HK-2 (cell line): ENCODE measurements around the gene SLC25A34.
"Not testable (repeated sequence)": the region's sequence is repeated elsewhere in the genome, so short reads cannot be mapped to it uniquely, and the experiment has no call there.

Source experiments
- DNase-seq: peaks from one replicate; pipeline ENCODE4 v3.0.0-alpha.2; 2018; ENCODE audit not compliant: unreplicated experiment

Gene SLC25A34

GRCh38 chr1:15736038-15736891 lies at the start of gene SLC25A34:
Gene SLC25A34, plus strand, starts transcription at chr1:15736258. Its CDS starts 228 bp downstream, at chr1:15736486.
- no peak for DNase-seq

- no peak for DNase-seq
Observed at GRCh38 chr1:15687446-15687845, 48.6 kb upstream of the SLC25A34 start.

DNA sequence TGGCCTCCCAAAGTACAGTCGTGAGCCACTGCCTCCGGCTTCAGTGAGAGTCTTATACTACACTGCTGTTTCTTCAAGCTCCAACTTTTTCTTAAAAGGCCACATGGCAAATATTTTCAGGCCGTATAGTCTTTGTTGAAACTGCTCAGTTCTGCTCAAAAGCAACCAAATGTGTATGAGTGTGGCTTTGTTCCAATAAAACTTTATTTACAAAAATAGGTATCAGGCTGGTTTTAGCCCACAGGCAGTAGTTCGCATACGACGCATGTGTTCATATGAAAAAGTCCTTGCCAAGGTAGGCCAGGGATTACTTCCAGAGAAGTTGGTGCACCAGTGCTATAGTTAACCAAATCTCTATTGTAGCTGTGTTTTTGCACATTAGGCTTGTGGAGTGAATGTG lies 45.7 kb upstream of the SLC25A34 start:
- no peak for DNase-seq

DNA sequence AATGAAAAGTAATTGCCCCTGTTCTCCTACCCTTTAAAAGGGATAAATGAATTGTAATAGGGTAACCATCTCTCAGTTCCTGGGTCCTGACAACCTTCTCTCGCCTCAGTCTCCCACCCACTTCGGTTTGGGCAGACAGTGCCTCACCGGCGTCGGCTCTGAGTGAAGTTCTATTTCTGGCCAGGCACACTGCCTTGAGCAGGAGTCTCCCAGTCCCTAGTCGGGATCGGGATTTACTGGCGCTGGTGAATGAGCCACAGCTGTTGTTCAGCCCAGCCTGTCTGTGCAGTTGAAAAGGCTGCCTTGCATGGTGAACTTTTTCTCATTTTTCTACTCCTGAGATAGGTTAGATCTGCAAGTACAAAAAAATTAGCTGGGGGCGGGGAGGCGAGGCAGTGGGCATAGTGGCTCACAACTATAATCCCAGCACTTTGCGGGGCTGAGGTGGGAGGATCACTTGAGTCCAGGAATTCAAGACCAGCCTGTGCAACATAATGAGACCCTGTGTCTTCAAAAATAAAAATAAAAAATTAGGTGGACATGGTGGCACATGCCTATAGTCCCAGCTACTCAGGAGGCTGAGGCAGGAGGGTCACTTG lies 44.5 kb upstream of the SLC25A34 start:
- no peak for DNase-seq

- no peak for DNase-seq
Observed at GRCh38 chr1:15692121-15692682, 43.9 kb upstream of the SLC25A34 start.

GRCh38 chr1:15693371-15693770 lies 42.7 kb upstream of the SLC25A34 start:
- DNase-seq: no peak

GRCh38 chr1:15696956-15697521 lies 39.0 kb upstream of the SLC25A34 start:
- DNase-seq: no peak

GRCh38 chr1:15698201-15698600 lies 37.9 kb upstream of the SLC25A34 start:
- DNase-seq: no peak

- not testable (repeated sequence) for DNase-seq
Observed at GRCh38 chr1:15699321-15699720, 36.7 kb upstream of the SLC25A34 start.

- no peak for DNase-seq
Observed at GRCh38 chr1:15700508-15700907, 35.5 kb upstream of the SLC25A34 start.

DNA sequence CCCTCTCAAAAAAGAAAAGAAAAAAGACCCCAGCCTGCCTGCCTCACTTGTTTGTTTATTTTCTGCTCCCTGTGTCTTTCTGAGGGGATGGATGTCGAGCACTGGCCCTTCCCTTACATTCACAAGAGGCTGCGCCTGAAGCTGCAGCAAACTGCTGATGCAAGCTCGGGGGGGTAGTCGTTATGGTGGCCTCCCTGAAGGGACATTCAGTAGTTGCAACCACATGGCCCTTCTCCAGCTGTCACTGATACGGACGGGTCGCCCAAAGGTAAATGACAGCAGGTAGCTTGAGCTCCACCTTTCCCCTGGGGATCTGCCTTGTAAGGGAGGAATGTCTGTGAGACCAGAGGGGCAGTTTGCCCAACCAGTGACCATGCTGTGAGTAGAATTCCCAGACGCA lies 34.3 kb upstream of the SLC25A34 start:
- DNase-seq: no peak

DNA sequence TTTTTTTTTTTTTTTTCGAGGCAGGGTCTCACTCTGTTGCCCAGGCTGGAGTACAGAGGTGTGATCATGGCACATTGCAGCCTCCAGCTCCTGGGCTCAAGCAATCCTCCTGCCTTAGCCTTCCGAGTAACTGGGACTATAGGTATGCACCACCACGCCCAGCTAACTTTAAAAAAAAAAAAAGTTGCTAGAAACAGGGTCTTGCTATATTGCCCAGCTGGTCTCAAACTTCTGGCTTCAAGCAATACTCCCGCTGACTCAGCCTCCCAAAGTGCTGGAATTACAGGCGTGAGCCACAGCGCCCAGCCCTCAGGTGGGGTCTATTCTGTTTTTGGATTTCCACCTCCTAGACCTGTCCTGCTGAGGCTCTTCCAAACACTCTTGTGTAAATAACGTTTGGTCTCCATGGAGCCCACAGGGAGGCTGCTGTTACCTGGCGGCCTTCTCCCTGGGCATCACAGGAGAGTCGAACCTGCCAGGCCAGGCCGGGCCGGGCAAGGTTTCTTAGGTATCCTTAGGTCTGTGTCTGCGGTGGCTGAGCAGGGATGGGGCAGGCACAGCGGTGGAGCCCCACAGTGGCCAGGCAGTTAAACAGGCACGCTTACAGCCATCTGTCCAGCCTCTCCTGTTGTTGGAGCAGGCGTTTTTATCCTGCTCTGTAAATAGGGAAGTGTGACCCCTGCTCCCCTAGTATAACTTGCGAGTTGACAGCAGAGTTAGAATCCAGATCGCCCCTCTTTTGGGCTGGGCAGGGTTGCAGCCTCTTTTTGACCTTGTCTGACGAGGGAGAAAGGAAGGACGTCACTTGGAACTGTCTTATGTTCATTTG lies 33.1 kb upstream of the SLC25A34 start:
- DNase-seq: peak; percentile 70

- DNase-seq: peak; percentile 70
Observed at GRCh38 chr1:15703562-15703961, 32.5 kb upstream of the SLC25A34 start.

- DNase-seq: no peak
Observed at GRCh38 chr1:15704526-15705183, 31.4 kb upstream of the SLC25A34 start.

- no peak for DNase-seq
Observed at GRCh38 chr1:15705184-15705566, 30.9 kb upstream of the SLC25A34 start.

- no peak for DNase-seq
Observed at GRCh38 chr1:15706751-15707150, 29.3 kb upstream of the SLC25A34 start.

DNA sequence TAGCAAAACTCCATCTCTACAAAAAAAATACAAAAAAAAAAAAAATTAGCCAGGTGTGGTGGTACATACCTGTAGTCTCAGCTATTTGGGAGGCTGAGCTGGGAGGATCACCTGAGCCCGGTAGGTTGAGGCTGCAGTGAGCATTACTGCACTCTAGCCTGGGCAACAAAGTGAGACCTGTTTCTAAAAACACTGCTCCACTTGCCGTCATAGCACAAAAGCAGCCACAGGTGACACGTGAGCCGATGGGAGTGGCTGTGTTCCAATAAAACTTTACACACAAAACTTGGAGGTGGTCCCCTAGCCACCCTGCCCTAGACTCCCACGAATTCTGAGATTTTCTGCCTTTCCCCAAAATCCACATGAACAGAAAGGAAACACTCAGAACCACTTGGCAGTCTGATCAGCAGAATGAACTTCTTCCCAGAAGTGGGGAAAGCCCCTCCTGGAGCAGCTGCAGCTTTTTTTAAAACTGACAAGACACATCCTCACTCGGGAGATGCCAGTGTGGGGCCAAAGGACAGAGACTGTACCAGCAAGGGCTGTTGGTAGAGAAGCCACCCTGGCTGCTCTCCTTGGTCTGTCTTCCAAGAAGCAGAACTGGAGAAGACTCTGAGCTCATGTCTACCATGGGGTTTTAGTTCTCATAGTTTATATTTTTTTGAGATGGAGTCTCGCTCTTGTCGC lies 28.7 kb upstream of the SLC25A34 start:
- no peak for DNase-seq

- DNase-seq: no peak
Observed at GRCh38 chr1:15708486-15709137, 27.4 kb upstream of the SLC25A34 start.

DNA sequence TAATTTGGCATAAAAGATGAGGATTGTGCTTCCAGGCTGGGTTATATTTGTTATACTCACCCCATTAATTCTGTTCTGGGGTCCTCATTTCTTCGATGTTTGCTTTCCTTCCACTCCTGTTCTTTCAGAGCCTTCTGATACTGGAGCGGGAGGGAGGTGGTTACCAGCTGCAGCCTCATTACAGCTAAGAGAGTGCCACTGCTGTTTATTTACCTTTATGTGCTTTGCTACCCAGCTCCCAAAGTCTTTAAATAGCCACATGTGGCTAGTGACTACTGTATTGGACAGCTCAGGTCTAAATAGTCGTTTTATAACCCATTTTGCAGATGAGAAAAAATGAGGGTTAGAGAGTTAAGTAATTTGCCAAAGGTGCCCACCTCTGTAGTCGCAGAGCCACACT lies 26.8 kb upstream of the SLC25A34 start:
- no peak for DNase-seq

GRCh38 chr1:15712168-15712567 lies 23.9 kb upstream of the SLC25A34 start:
- no peak for DNase-seq
